Osteoblast (primary cell): ENCODE data around the gene MRPL23. TPM values are rescaled to one million over a fixed set of nuclear protein-coding genes. Genes with fewer than 3 reads are reported as not detected.
A peak's percentile ranks its signal among the peaks of the same experiment; 100 is the strongest.

Experiments
- DNase-seq: peaks from one replicate; pipeline ENCODE4 v3.0.0; 2011; ENCODE audit warnings: low spot score, mixed read lengths; ENCODE audit not compliant: insufficient read length; ENCODE audit errors: missing footprints
- H2AFZ ChIP-seq: 2 replicates; pipeline ENCODE4 v1.6.0; 2011; ENCODE audit warnings: mild to moderate bottlenecking, low read length
- H3K27ac ChIP-seq: 2 replicates; pipeline ENCODE4 v1.5.1; 2011; ENCODE audit warnings: mild to moderate bottlenecking, low read depth, low read length, moderate library complexity
- H3K27me3 ChIP-seq: 2 replicates; pipeline ENCODE4 v1.6.0; 2012; ENCODE audit warnings: mild to moderate bottlenecking, control low read depth, inconsistent platforms, low read length, moderate library complexity; ENCODE audit not compliant: insufficient read depth
- H3K36me3 ChIP-seq: 2 replicates; pipeline ENCODE4 v1.5.1; 2011; ENCODE audit warnings: mild to moderate bottlenecking, low read length, control low read depth, moderate library complexity; ENCODE audit not compliant: insufficient read depth
- H3K4me1 ChIP-seq: 2 replicates; pipeline ENCODE4 v1.5.1; 2011; ENCODE audit warnings: mild to moderate bottlenecking, low read length, control low read depth, moderate library complexity; ENCODE audit not compliant: insufficient read depth
- H3K4me2 ChIP-seq: 2 replicates; pipeline ENCODE4 v1.6.0; 2011; ENCODE audit warnings: mild to moderate bottlenecking, low read length; ENCODE audit not compliant: insufficient read depth
- H3K4me3 ChIP-seq: fragments of 200-600 bp; sonication (generic); 3 replicates; pipeline ENCODE4 v1.5.1; 2012; ENCODE audit warnings: mild to moderate bottlenecking, low read length, inconsistent platforms; ENCODE audit not compliant: insufficient read depth
- H3K79me2 ChIP-seq: 2 replicates; pipeline ENCODE4 v1.6.0; 2012; ENCODE audit warnings: mild to moderate bottlenecking, low read length, control low read depth, inconsistent platforms; ENCODE audit not compliant: insufficient read depth
- H3K9me3 ChIP-seq: 2 replicates; pipeline ENCODE4 v1.5.1; 2011; ENCODE audit warnings: low read depth, low read length, control low read depth
- H4K20me1 ChIP-seq: 2 replicates; pipeline ENCODE4 v1.6.0; 2012; ENCODE audit warnings: mild to moderate bottlenecking, low read length, control low read depth; ENCODE audit not compliant: insufficient read depth
- CTCF ChIP-seq: IDR thresholded peaks from 2 replicates; pipeline ENCODE4 v1.5.1; 2011; ENCODE audit warnings: mild to moderate bottlenecking, low read depth, low read length, moderate library complexity; ENCODE audit errors: extremely low read depth
- total RNA-seq: library from RNA; depleted of rRNA; stranded (reverse); fragments of >200 nt; gene quantifications from 2 replicates; pipeline ENCODE4 v1.2.3, GENCODE V29; 2012

MRPL23 gene
- total RNA-seq, 1 donor = 94.5 TPM

- H3K9me3 ChIP-seq = no peaks in the 10 kb centered on the region
- H3K4me1 ChIP-seq = peaks cover 4% of the 10 kb centered on the region
- H3K4me2 ChIP-seq = no peak overlapping the region
- no peak overlapping the region for H2AFZ ChIP-seq
- no peaks in the 10 kb centered on the region for H3K79me2 ChIP-seq
- no peaks in the 10 kb centered on the region for H3K36me3 ChIP-seq
- peak; percentile 75 for DNase-seq
- no peak overlapping the region for H3K27ac ChIP-seq
- H4K20me1 ChIP-seq = no peaks in the 10 kb centered on the region
- no peaks in the 10 kb centered on the region for H3K27me3 ChIP-seq
- TF ChIP-seq CTCF = no peak
- no peak overlapping the region for H3K4me3 ChIP-seq
Measured at GRCh38 chr11:1925373-1926155, 21.6 kb upstream of the MRPL23 start.

- H3K36me3 ChIP-seq = no peaks in the 10 kb centered on the region
- no peak overlapping the region for H3K27ac ChIP-seq
- H3K79me2 ChIP-seq = no peaks in the 10 kb centered on the region
- H3K4me2 ChIP-seq = no peak overlapping the region
- no peak for TF ChIP-seq CTCF
- no peaks in the 10 kb centered on the region for H4K20me1 ChIP-seq
- no peak overlapping the region for H2AFZ ChIP-seq
- H3K27me3 ChIP-seq = no peaks in the 10 kb centered on the region
- H3K9me3 ChIP-seq = no peaks in the 10 kb centered on the region
- DNase-seq = peak; percentile 63
- peaks cover 6% of the 10 kb centered on the region for H3K4me1 ChIP-seq
- H3K4me3 ChIP-seq = no peak overlapping the region
Measured at GRCh38 chr11:1926156-1927025, 20.7 kb upstream of the MRPL23 start.

GRCh38 chr11:1927026-1927847 is 19.9 kb upstream of the MRPL23 start:
- Histone ChIP-seq H3K9me3 (no peaks in the 10 kb centered on the region), H3K4me1 (peaks cover 7% of the 10 kb centered on the region), H3K4me3 (no peak overlapping the region), H4K20me1 (no peaks in the 10 kb centered on the region), H2AFZ (no peak overlapping the region), H3K79me2 (no peaks in the 10 kb centered on the region), H3K27ac (no peak overlapping the region), H3K4me2 (no peak overlapping the region), H3K36me3 (no peaks in the 10 kb centered on the region), H3K27me3 (no peaks in the 10 kb centered on the region)
- peak; percentile 73 for DNase-seq
- no peak for TF ChIP-seq CTCF
